H9 (cell line): ENCODE data around the gene LSM8. TPM values are rescaled to one million over a fixed set of nuclear protein-coding genes. Genes with fewer than 3 reads are reported as not detected.

Experiments used
- DNase-seq: peaks from one replicate; pipeline ENCODE4 v3.0.0-alpha.2; 2017
- H2AFZ ChIP-seq: one replicate; pipeline ENCODE4 v1.6.1; 2013; ENCODE audit warnings: mild to moderate bottlenecking, low read length, control low read depth, moderate library complexity
- H2AK5ac ChIP-seq: 2 replicates; pipeline ENCODE4 v1.6.1; 2013; ENCODE audit warnings: low read length, control low read depth, mixed read lengths; ENCODE audit not compliant: insufficient read length
- H2BK120ac ChIP-seq: one replicate; pipeline ENCODE4 v1.6.1; 2013; ENCODE audit warnings: low read depth, mild to moderate bottlenecking, low read length, control low read depth, inconsistent platforms; ENCODE audit not compliant: poor library complexity, severe bottlenecking
- H2BK12ac ChIP-seq: 2 replicates; pipeline ENCODE4 v1.6.1; 2013; ENCODE audit warnings: low read length, control low read depth, mixed read lengths, low read depth; ENCODE audit not compliant: insufficient read length
- H2BK15ac ChIP-seq: 2 replicates; pipeline ENCODE4 v1.6.1; 2013; ENCODE audit warnings: low read depth, low read length, control low read depth
- H2BK20ac ChIP-seq: one replicate; pipeline ENCODE4 v1.6.1; 2013; ENCODE audit warnings: low read depth, mild to moderate bottlenecking, low read length, control low read depth, inconsistent platforms; ENCODE audit not compliant: poor library complexity, severe bottlenecking
- H2BK5ac ChIP-seq: 2 replicates; pipeline ENCODE4 v1.6.1; 2013; ENCODE audit warnings: low read length, control low read depth, mixed read lengths; ENCODE audit not compliant: insufficient read length
- H3K14ac ChIP-seq: 2 replicates; pipeline ENCODE4 v1.6.1; 2013; ENCODE audit warnings: low read length, control low read depth; ENCODE audit not compliant: insufficient read depth
- H3K18ac ChIP-seq: 2 replicates; pipeline ENCODE4 v1.6.1; 2013; ENCODE audit warnings: low read depth, mild to moderate bottlenecking, mixed read lengths, low read length, control low read depth; ENCODE audit not compliant: insufficient read length
- H3K23ac ChIP-seq: 2 replicates; pipeline ENCODE4 v1.6.1; 2013; ENCODE audit warnings: low read length, control low read depth, mixed read lengths, low read depth; ENCODE audit not compliant: insufficient read length
- H3K23me2 ChIP-seq: 2 replicates; pipeline ENCODE4 v1.6.1; 2013; ENCODE audit warnings: low read depth, mild to moderate bottlenecking, mixed read lengths, low read length, control low read depth; ENCODE audit not compliant: insufficient read length, poor library complexity, severe bottlenecking
- H3K27ac ChIP-seq: 2 replicates; pipeline ENCODE4 v1.5.1; 2013; ENCODE audit warnings: low read length, control low read depth, mixed read lengths, low read depth; ENCODE audit not compliant: insufficient read length
- H3K27me3 ChIP-seq: 2 replicates; pipeline ENCODE4 v1.6.1; 2013; ENCODE audit warnings: low read length, control low read depth, inconsistent platforms; ENCODE audit not compliant: insufficient read depth
- H3K4ac ChIP-seq: 2 replicates; pipeline ENCODE4 v1.6.1; 2013; ENCODE audit warnings: low read depth, mild to moderate bottlenecking, control low read depth, inconsistent platforms, low read length, moderate library complexity
- H3K4me1 ChIP-seq: 2 replicates; pipeline ENCODE4 v1.6.1; 2013; ENCODE audit warnings: low read length, control low read depth, inconsistent platforms; ENCODE audit not compliant: insufficient read depth
- H3K4me2 ChIP-seq: 2 replicates; pipeline ENCODE4 v1.6.1; 2013; ENCODE audit warnings: low read length, control low read depth, mixed read lengths; ENCODE audit not compliant: insufficient read length, insufficient read depth
- H3K56ac ChIP-seq: 2 replicates; pipeline ENCODE4 v1.6.1; 2013; ENCODE audit warnings: low read depth, mild to moderate bottlenecking, mixed read lengths, low read length, control low read depth; ENCODE audit not compliant: insufficient read length
- H3K79me1 ChIP-seq: 2 replicates; pipeline ENCODE4 v1.6.1; 2013; ENCODE audit warnings: low read depth, mild to moderate bottlenecking, moderate library complexity, low read length, control low read depth, inconsistent platforms; ENCODE audit not compliant: insufficient read depth, poor library complexity, severe bottlenecking
- H3K79me2 ChIP-seq: 2 replicates; pipeline ENCODE4 v1.6.1; 2013; ENCODE audit warnings: low read length, control low read depth, inconsistent platforms; ENCODE audit not compliant: insufficient read depth
- H3K9ac ChIP-seq: 2 replicates; pipeline ENCODE4 v1.6.1; 2013; ENCODE audit warnings: low read length, control low read depth, mixed read lengths; ENCODE audit not compliant: insufficient read length; ENCODE audit errors: extremely low read depth
- H3K9me3 ChIP-seq: one replicate; pipeline ENCODE4 v1.6.1; 2013; ENCODE audit warnings: low read depth, low read length, inconsistent platforms; ENCODE audit not compliant: control insufficient read depth
- H3T11ph ChIP-seq: one replicate; pipeline ENCODE4 v1.6.1; 2013; ENCODE audit warnings: mild to moderate bottlenecking, low read length, control low read depth, inconsistent platforms
- H4K20me1 ChIP-seq: one replicate; pipeline ENCODE4 v1.6.1; 2013; ENCODE audit not compliant: control insufficient read depth, insufficient read length, insufficient read depth
- H4K5ac ChIP-seq: 2 replicates; pipeline ENCODE4 v1.6.1; 2013; ENCODE audit warnings: low read depth, mild to moderate bottlenecking, mixed read lengths, low read length, control low read depth; ENCODE audit not compliant: insufficient read length
- H4K8ac ChIP-seq: replicated peaks from 2 replicates; pipeline ENCODE4 v1.6.1; 2013; ENCODE audit warnings: low read length, control low read depth, mixed read lengths, low read depth; ENCODE audit not compliant: insufficient read length
- H4K91ac ChIP-seq: 2 replicates; pipeline ENCODE4 v1.6.1; 2013; ENCODE audit warnings: low read depth, mild to moderate bottlenecking, moderate library complexity, mixed read lengths, low read length, control low read depth; ENCODE audit not compliant: insufficient read length
- H3K27ac Mint-ChIP-seq, 3 experiments: 2 replicates in 2 of 3; 3 replicates in 1 of 3; pipeline ENCODE4 v1.8.0; 2020 to 2021; ENCODE audit warnings: mixed read lengths in 3 of 3, mild to moderate bottlenecking in 1 of 3, moderate library complexity in 1 of 3
- H3K27me3 Mint-ChIP-seq: 2 replicates; pipeline ENCODE4 v1.8.0; 2021; ENCODE audit warnings: low read depth, mild to moderate bottlenecking, moderate library complexity, mixed read lengths
- H3K36me3 Mint-ChIP-seq, 3 experiments: 2 replicates in 2 of 3; 3 replicates in 1 of 3; pipeline ENCODE4 v1.8.0; 2020 to 2021; ENCODE audit warnings: low read depth in 3 of 3, mixed read lengths in 3 of 3; ENCODE audit not compliant: insufficient read depth in 1 of 3
- H3K4me1 Mint-ChIP-seq, 2 experiments: 2 replicates each; pipeline ENCODE4 v1.8.0; 2020; ENCODE audit warnings: mixed read lengths in 2 of 2
- H3K4me3 Mint-ChIP-seq, 2 experiments: 2 replicates in 1 of 2; 3 replicates in 1 of 2; pipeline ENCODE4 v1.8.0; 2020 to 2021; ENCODE audit warnings: mild to moderate bottlenecking in 2 of 2, mixed read lengths in 2 of 2, moderate library complexity in 1 of 2
- H3K9me3 Mint-ChIP-seq, 2 experiments: 2 replicates in 1 of 2; 3 replicates in 1 of 2; pipeline ENCODE4 v1.8.0; 2020; ENCODE audit warnings: mild to moderate bottlenecking in 2 of 2, mixed read lengths in 2 of 2, moderate library complexity in 1 of 2
- WGBS: extraction: QIAGEN DNeasy Blood & Tissue Kit; methylation state at CpG from one replicate; pipeline ENCODE4 v1.1.7; 2013; ENCODE audit warnings: missing lambda C conversion rate, low lambda C conversion rate, mixed read lengths; ENCODE audit not compliant: insufficient read length; ENCODE audit errors: extremely low coverage; 5-methylcytosine and 5-hydroxymethylcytosine counted together
- total RNA-seq: library from RNA; stranded (reverse); gene quantifications from 2 replicates; pipeline ENCODE4 v1.2.1, GENCODE V29; 2021
- TF ChIP-seq, protein P1 (sequence below): fragments of 200-600 bp; sonication (generic); conservative IDR thresholded peaks from 3 replicates; pipeline ENCODE4 v1.8.0; 2021; ENCODE audit warnings: antibody characterized with exemption, mild to moderate bottlenecking

Gene LSM8
- total RNA-seq, 1 experiment from 2014 or later = 51.8 TPM

DNA sequence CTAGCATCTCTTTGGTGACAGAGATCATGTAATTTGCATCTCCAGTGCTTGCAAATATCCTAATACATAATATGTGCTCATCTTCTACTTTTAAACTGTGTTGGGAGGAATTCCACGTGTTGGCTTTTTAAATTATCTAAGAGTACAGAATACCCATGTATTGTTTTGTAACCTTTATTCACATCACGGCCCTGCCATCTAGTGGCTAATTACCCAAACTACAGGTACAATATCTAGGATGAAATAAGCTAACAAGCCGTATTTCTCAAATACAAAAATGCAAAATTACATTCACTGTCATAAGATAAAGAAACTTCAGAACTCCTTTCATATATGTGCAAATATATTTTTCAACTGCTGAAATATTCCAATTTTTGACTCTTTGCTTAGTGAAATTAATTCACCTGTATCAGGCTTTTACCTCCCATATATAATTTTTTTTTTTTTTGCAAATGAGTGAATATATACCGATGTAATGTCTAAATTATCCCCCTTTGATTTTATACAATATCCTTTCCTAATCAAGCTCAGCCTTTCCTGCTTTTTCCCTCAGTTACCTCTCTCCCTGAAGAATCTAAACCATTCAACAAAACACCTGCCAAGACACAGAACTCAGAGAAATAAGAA lies 30.3 kb upstream of the LSM8 start:
- no CpG with 5 or more reads among the region's 4 CpGs for WGBS
- Histone ChIP-seq H3K27me3 (no peaks in the 10 kb centered on the region), H4K91ac (no peak overlapping the region)

More for the DNA sequence above, 30.3 kb upstream of the LSM8 start:
- Histone ChIP-seq H3K56ac (no peak overlapping the region), H2AK5ac (no peak overlapping the region), H2AFZ (no peak overlapping the region), H2BK15ac (no peak overlapping the region), H3K4ac (no peak overlapping the region), H3K18ac (no peak overlapping the region), H3K9me3 (peaks cover 7% of the 10 kb centered on the region), H4K5ac (no peak overlapping the region), H2BK120ac (no peak overlapping the region), H3K27ac (no peak overlapping the region), H4K8ac (no peak overlapping the region), H2BK5ac (no peak overlapping the region), H3K4me2 (no peak overlapping the region), H3K23me2 (no peaks in the 10 kb centered on the region), H2BK12ac (no peak overlapping the region), H4K20me1 (no peaks in the 10 kb centered on the region), H3T11ph (no peak overlapping the region), H3K9ac (no peak overlapping the region), H3K79me2 (no peaks in the 10 kb centered on the region), H2BK20ac (no peak overlapping the region), H3K14ac (no peak overlapping the region), H3K23ac (no peak overlapping the region), H3K4me1 (peaks cover 6% of the 10 kb centered on the region; the same call in 1 of the 2 replicates), H3K79me1 (no peaks in the 10 kb centered on the region)
- Mint-ChIP-seq H3K36me3 (peaks cover 4 to 12% (median 8%) of the 10 kb centered on the region in 3 experiments), H3K27ac (no peak overlapping the region), H3K4me1 (peaks cover 19 to 29% of the 10 kb centered on the region in 2 experiments), H3K27me3 (no peaks in the 10 kb centered on the region; the same call in 1 of the 2 replicates), H3K9me3 (peaks cover 8 to 15% of the 10 kb centered on the region in 2 experiments), H3K4me3 (no peak overlapping the region)
- DNase-seq = no peak
- TF ChIP-seq, protein P1, sequence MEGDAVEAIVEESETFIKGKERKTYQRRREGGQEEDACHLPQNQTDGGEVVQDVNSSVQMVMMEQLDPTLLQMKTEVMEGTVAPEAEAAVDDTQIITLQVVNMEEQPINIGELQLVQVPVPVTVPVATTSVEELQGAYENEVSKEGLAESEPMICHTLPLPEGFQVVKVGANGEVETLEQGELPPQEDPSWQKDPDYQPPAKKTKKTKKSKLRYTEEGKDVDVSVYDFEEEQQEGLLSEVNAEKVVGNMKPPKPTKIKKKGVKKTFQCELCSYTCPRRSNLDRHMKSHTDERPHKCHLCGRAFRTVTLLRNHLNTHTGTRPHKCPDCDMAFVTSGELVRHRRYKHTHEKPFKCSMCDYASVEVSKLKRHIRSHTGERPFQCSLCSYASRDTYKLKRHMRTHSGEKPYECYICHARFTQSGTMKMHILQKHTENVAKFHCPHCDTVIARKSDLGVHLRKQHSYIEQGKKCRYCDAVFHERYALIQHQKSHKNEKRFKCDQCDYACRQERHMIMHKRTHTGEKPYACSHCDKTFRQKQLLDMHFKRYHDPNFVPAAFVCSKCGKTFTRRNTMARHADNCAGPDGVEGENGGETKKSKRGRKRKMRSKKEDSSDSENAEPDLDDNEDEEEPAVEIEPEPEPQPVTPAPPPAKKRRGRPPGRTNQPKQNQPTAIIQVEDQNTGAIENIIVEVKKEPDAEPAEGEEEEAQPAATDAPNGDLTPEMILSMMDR = peak; percentile 85
